ENCODE results near the gene AIRE. TPM values are rescaled to one million over a fixed set of nuclear protein-coding genes. Genes with fewer than 3 reads are reported as not detected.

Gene AIRE
- total RNA-seq, 4 donors from 2014 or later: 0.12 TPM; not detected in 3

GRCh38 chr21:44303490-44303981 lies 17.9 kb downstream of the AIRE start:
- no peak for TF ChIP-seq CTCF (IDR thresholded peaks at IDR 0.05)
- ATAC-seq (ENCODE audit: low FRiP score): no peak
- no peak for DNase-seq (ENCODE audit: low spot score)

- TF ChIP-seq CTCF (IDR thresholded peaks at IDR 0.05): no peak
- DNase-seq (ENCODE audit: low spot score) (no peak), ATAC-seq (ENCODE audit: low FRiP score) (no peak)
Measured at GRCh38 chr21:44304011-44304616, 18.4 kb downstream of the AIRE start.

- no peak for TF ChIP-seq CTCF (IDR thresholded peaks at IDR 0.05)
- DNase-seq (ENCODE audit: low spot score): no peak
- ATAC-seq (ENCODE audit: low FRiP score): no peak
Measured at GRCh38 chr21:44304877-44305293, 19.2 kb downstream of the AIRE start.

- no peak for DNase-seq (ENCODE audit: low spot score)
- ATAC-seq (ENCODE audit: low FRiP score): no peak
- TF ChIP-seq CTCF (IDR thresholded peaks at IDR 0.05): no peak
Measured at GRCh38 chr21:44305691-44306090, 20.0 kb downstream of the AIRE start.

GRCh38 chr21:44306936-44307704 lies 21.4 kb downstream of the AIRE start:
- ATAC-seq (ENCODE audit: low FRiP score) (no peak), DNase-seq (ENCODE audit: low spot score) (no peak)
- TF ChIP-seq CTCF (IDR thresholded peaks at IDR 0.05): no peak

- ATAC-seq (ENCODE audit: low FRiP score): no peak
- no peak for DNase-seq (ENCODE audit: low spot score)
- no peak for TF ChIP-seq CTCF (IDR thresholded peaks at IDR 0.05)
Measured at GRCh38 chr21:44310628-44311507, 25.2 kb downstream of the AIRE start.

Measured in omental fat pad (tissue), 4 donors.